ENCODE measurements around the gene PAWR.
"Not testable (repeated sequence)": the region's sequence is repeated elsewhere in the genome, so short reads cannot be mapped to it uniquely, and the experiment has no call there.

PAWR gene

DNA sequence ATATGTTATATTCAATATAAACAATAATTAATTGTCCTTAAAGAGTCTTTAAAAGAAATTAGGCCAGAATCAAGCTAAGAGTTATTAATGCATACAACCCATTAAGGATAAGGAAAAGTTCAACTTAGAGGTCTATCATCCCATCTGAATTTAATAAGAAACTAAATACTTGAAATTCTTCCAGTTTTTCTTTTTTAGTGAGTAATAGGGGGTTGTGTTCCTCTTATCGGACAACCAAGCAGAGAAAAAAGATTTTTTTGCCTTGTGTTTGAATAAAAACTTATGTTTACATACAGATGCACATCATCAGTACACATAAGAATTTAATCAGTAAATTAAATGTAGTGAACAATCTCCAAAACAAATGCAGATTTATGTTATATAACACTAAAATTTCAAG lies 32.5 kb downstream of the PAWR start:
- DNase-seq (ENCODE audit: low read depth, low spot score), result no peak
- H3K4me3 ChIP-seq (ENCODE audit: low read length), result no peak overlapping the region

- no peak overlapping the region for H3K4me3 ChIP-seq (ENCODE audit: low read length)
- DNase-seq (ENCODE audit: low read depth, low spot score), result no peak
These were observed 33.6 kb downstream of the PAWR start for GRCh38 chr12:79657136-79657535.

DNA sequence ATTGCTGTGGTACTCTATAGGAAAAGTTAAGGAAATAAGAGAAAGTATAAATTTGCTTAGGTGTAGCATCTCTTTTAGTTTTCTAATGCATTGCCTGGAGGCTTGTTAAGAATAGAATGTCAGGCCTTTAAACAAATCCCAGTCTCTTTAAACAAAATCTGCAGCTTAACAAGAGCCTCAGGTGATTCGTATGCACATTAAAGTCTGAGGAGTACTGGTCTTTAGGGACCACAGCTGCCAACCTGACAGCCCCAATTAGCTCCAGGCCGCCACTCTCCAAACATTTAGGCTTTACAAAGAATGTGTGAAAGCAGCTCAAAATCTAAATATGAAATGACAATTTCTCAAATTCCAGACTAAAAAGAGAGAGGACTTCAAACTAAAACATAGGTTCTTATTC lies 35.7 kb downstream of the PAWR start:
- no peak overlapping the region for H3K4me3 ChIP-seq (ENCODE audit: low read length)
- no peak for DNase-seq (ENCODE audit: low read depth, low spot score)

DNA sequence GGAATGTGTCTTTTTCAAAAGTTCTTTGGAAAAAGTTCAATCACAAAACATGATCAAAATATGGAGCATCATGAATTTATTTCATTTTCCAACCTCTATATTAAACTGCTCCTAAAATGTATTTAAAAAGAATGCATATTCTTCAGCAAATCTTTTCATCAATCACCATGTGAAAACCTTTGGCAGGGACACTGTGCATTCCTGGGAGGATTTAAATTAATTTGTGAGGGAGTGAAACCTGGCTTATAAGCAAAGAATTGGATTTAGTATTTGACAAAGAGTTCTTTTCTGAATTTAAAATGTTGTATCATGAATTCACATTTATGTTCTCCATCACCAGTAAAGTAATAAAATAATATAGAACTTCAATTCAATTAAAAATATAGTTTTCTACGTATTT lies 38.2 kb downstream of the PAWR start:
- H3K4me3 ChIP-seq (ENCODE audit: low read length), result no peak overlapping the region
- no peak for DNase-seq (ENCODE audit: low read depth, low spot score)

DNA sequence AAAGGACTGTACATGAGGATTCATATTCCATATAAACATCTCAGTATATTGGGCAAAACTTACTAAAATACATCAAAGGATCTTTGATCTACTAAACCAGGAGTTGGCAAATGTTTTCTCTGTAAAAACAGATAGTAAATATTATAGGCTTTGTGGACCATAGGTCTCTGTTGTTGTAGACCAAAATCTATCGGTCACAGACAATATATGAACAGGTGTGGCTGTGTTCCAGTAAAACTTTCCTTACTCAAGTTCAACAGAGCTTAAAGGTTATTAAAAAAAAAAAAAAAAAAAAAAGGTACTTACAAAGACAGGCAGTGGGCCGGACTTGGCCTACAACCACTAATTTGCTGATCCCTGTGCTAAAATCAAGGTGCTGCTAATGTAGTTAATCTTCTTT lies 40.3 kb downstream of the PAWR start:
- H3K4me3 ChIP-seq (ENCODE audit: low read length), result no peak overlapping the region
- DNase-seq (ENCODE audit: low read depth, low spot score), result no peak

DNA sequence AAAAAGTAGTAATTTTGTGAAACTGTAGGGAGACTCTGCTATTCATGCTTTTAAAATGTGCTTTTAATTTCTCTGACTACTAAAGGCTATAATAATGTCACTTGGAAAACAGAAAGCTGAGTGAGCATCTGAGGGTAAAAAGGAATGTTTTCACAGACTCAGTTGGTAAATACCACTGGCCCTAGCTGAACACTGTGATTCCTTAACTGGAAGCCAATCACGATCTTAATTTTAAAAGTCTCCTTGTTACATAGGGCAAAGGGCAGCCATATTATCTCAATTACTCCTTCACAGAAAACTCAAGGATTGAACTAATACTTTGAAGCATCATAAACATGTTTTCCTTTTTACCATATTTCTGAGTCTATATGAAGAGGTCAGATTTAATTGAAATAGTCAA lies 41.9 kb downstream of the PAWR start:
- H3K4me3 ChIP-seq (ENCODE audit: low read length), result no peak overlapping the region
- no peak for DNase-seq (ENCODE audit: low read depth, low spot score)

- not testable (repeated sequence) for H3K4me3 ChIP-seq (ENCODE audit: low read length); DNase-seq (ENCODE audit: low read depth, low spot score)
These were observed 43.9 kb downstream of the PAWR start for GRCh38 chr12:79646843-79647242.

DNA sequence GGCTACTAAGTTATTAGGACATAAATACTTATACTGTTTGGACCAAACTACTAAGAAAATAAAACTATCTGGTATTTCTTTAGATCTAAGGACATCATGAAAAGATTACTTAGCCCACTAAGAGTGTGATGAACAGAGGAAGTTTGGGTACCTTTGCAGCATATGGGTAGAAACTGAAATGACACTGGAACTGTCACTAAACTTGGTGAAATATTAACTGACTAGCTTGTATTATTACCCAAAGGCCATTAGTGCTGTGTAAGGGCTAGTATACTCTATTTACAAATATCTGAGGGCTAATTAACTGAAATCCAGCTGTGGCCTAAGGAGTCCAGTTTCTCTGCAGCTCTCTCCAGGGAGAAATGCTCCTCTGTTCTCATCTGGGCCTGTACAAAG lies 45.5 kb downstream of the PAWR start:
- no peak for DNase-seq (ENCODE audit: low read depth, low spot score)
- H3K4me3 ChIP-seq (ENCODE audit: low read length), result no peak overlapping the region

- DNase-seq (ENCODE audit: low read depth, low spot score), result no peak
- H3K4me3 ChIP-seq (ENCODE audit: low read length), result no peak overlapping the region
These were observed 46.2 kb downstream of the PAWR start for GRCh38 chr12:79644274-79645234.

- no peak overlapping the region for H3K4me3 ChIP-seq (ENCODE audit: low read length)
- DNase-seq (ENCODE audit: low read depth, low spot score), result no peak
These were observed 46.9 kb downstream of the PAWR start for GRCh38 chr12:79643821-79644220.

GRCh38 chr12:79638490-79638889 lies 52.3 kb downstream of the PAWR start:
- H3K4me3 ChIP-seq (ENCODE audit: low read length), result no peak overlapping the region

DNA sequence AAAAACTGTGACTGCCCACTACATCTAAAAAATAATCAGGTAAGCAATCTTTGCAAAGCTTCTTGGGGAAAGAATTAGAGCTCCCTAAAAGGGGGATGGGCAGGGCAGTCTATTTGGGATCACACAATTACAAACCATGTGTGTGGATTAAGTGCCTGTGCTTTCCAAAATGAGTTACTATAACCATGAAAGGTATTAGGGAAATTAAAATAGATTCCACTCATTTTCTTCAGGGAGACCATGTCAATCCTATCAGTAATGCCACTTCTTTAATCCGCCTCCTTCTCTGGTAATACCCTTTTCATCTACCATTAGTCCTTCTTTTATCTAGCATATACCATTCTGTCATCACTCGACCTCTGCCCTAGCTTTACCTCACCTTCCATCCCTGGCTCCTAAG lies 53.7 kb downstream of the PAWR start:
- no peak overlapping the region for H3K4me3 ChIP-seq (ENCODE audit: low read length)
- no peak for DNase-seq (ENCODE audit: low read depth, low spot score)

More at GRCh38 chr12:79638490-79638889, 52.3 kb downstream of the PAWR start:
- DNase-seq (ENCODE audit: low read depth, low spot score), result no peak

DNA sequence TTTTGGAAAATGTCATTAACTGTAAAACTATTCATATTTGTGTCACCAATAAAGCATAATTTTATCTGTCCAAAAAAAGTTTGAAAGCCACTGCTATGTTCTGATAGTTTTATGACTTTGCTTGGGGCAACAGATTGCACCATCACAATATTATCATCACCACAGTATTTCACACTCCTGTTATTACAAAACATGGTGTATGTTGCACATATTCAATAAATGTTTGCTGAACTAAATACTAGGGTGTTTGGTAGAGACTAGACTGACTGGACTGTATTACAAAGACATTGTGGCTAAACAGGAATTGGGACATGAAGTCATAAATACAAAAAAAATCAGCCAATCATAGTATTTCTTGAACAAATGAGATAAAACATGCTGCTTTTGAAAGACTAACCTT lies 55.1 kb downstream of the PAWR start:
- H3K4me3 ChIP-seq (ENCODE audit: low read length), result no peak overlapping the region
- DNase-seq (ENCODE audit: low read depth, low spot score), result no peak

GRCh38 chr12:79634957-79635471 lies 55.8 kb downstream of the PAWR start:
- DNase-seq (ENCODE audit: low read depth, low spot score), result no peak
- H3K4me3 ChIP-seq (ENCODE audit: low read length), result no peak overlapping the region

GRCh38 chr12:79629561-79629960 lies 61.2 kb downstream of the PAWR start:
- DNase-seq (ENCODE audit: low read depth, low spot score), result no peak
- H3K4me3 ChIP-seq (ENCODE audit: low read length), result no peak overlapping the region

GRCh38 chr12:79626735-79627134 lies 64.0 kb downstream of the PAWR start:
- DNase-seq (ENCODE audit: low read depth, low spot score); H3K4me3 ChIP-seq (ENCODE audit: low read length): not testable (repeated sequence)

- DNase-seq (ENCODE audit: low read depth, low spot score), result no peak
- H3K4me3 ChIP-seq (ENCODE audit: low read length), result no peak overlapping the region
These were observed 66.4 kb downstream of the PAWR start for GRCh38 chr12:79624378-79624777.

- DNase-seq (ENCODE audit: low read depth, low spot score), result no peak
- no peak overlapping the region for H3K4me3 ChIP-seq (ENCODE audit: low read length)
These were observed 70.7 kb downstream of the PAWR start for GRCh38 chr12:79619872-79620562.

DNA sequence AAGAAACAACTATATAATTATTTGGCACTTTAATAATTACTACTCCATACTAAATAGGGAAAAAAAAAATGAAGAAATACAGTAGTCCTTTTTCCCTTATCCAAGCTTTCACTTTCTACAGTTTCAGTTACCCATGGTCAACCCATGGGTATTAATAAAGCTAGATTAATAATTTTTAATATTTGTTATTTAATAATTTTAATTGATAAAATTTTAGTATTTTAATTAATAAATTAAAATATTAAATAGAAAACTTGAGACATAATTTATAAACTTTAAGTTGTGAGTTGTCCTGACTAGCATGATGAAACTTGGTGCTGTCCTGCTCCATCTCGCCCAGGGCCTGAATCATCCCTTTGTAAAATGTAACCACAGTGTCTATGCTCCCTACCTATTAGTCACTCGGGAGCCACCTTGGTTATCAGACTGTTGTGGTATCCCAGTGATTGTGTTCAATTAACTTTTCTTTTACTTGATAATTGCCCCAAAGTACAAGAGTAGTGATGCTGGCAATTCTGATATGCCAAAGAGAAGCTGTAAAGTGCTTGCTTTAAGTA lies 71.8 kb downstream of the PAWR start:
- no peak overlapping the region for H3K4me3 ChIP-seq (ENCODE audit: low read length)
- no peak for DNase-seq (ENCODE audit: low read depth, low spot score)

DNA sequence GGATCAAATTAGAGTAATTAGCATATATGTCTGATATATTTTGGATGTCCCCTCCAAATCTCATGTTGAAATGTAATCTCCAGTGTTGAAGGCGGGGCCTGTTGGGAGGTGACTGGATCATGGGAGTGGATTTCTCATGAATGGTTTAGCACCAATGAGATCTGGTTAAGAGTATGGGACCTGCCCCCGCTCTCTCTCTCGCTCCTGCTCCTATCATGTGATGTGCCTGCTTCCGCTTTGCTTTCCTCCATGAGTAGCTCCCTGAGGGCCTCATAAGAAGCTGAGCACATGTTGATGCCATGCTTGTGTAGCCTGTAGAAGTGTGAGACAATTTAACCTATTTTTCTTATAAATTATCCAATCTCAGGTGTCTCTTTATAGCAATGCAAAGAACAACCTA lies 73.1 kb downstream of the PAWR start:
- no peak for DNase-seq (ENCODE audit: low read depth, low spot score)
- no peak overlapping the region for H3K4me3 ChIP-seq (ENCODE audit: low read length)
